K562 (cell line): ENCODE measurements around the gene TUT1. TPM values are rescaled to one million over a fixed set of nuclear protein-coding genes. Genes with fewer than 3 reads are reported as not detected.

ENCODE experiments used
- ATAC-seq: fragments of 200-7000 bp; cut with Tn5 transposase; 3 replicates; pipeline ENCODE4 v1.9.1; 2020; ENCODE audit warnings: moderate library complexity
- BruUV-seq: library from RNA; stranded (reverse); fragments of 400-500 nt; replicated peaks from 2 replicates; lab custom pipeline; 2021; lab: Mats Ljungman, UMichigan
- CTCF ChIA-PET: fragments of 300-600 bp; formaldehyde crosslinking; extraction: SDS; loops from one replicate; lab custom pipeline; 2021; ENCODE audit warnings: low intra/inter-chr PET ratio; lab: Yijun Ruan, JAX
- POLR2A ChIA-PET: fragments of 300-600, 350-650 bp; sonication (Branson Sonifier 250); formaldehyde crosslinking; extraction: SDS; loops from one replicate; lab custom pipeline; 2021; ENCODE audit warnings: antibody characterized with exemption, inconsistent platforms; lab: Yijun Ruan, JAX
- DNase-seq, 4 experiments: peaks; one replicate each; pipeline versions ENCODE4 v3.0.0 to v3.0.0-alpha.2; 2011 to 2018; ENCODE audit warnings: low spot score in 3 of 4, mixed read lengths in 3 of 4; ENCODE audit errors: extremely low read depth in 1 of 4
- FAIRE-seq: peaks from 2 replicates; lab custom pipeline; 2011; peaks lifted over from hg19 to GRCh38; lab: Jason Lieb, UNC
- H2AFZ ChIP-seq: 2 replicates; pipeline ENCODE4 v1.6.0; 2011; ENCODE audit warnings: low read depth, low read length, control low read depth, inconsistent platforms
- H3K27ac ChIP-seq: fragments of 200-600 bp; 3 replicates; pipeline ENCODE4 v1.8.0; 2011; ENCODE audit warnings: low read depth, mild to moderate bottlenecking, control low read depth, inconsistent platforms, low read length, moderate library complexity, mixed read lengths; ENCODE audit errors: extremely low read depth
- H3K27me3 ChIP-seq, 2 experiments: fragments of 300-600 bp in 1 of 2; 2 replicates in 1 of 2; 3 replicates in 1 of 2; pipeline versions ENCODE4 v1.6.0 to v1.8.0; 2011; ENCODE audit warnings: inconsistent platforms in 2 of 2, low read length in 2 of 2, mild to moderate bottlenecking in 1 of 2, mixed read lengths in 1 of 2, moderate library complexity in 1 of 2; ENCODE audit not compliant: control insufficient read depth in 2 of 2, insufficient read depth in 2 of 2
- H3K36me3 ChIP-seq: fragments of 300-600 bp; 3 replicates; pipeline ENCODE4 v1.8.0; 2011; ENCODE audit warnings: mild to moderate bottlenecking, low read length, inconsistent platforms; ENCODE audit not compliant: control insufficient read depth, insufficient read depth
- H3K4me1 ChIP-seq, 2 experiments: fragments of 200-600 bp in 1 of 2; replicated peaks in 1 of 2; 2 replicates in 1 of 2; 3 replicates in 1 of 2; pipeline versions ENCODE4 v1.5.1 to v1.8.0; 2011; ENCODE audit warnings: inconsistent platforms in 2 of 2, low read length in 2 of 2, mild to moderate bottlenecking in 1 of 2, mixed read lengths in 1 of 2, moderate library complexity in 1 of 2; ENCODE audit not compliant: control insufficient read depth in 2 of 2, insufficient read depth in 2 of 2
- H3K4me2 ChIP-seq: 2 replicates; pipeline ENCODE4 v1.6.1; 2011; ENCODE audit warnings: low read length, control low read depth, inconsistent platforms, mixed read lengths; ENCODE audit not compliant: insufficient read depth
- H3K4me3 ChIP-seq: fragments of 200-600 bp; sonication (generic), shearing (Covaris generic); 2 replicates; pipeline ENCODE4 v1.5.1; 2016; ENCODE audit warnings: control low read depth, inconsistent platforms
- H3K79me2 ChIP-seq: fragments of 200-600 bp; 3 replicates; pipeline ENCODE4 v1.8.0; 2011; ENCODE audit warnings: low read length, inconsistent platforms; ENCODE audit not compliant: control insufficient read depth, insufficient read depth
- H3K9ac ChIP-seq, 2 experiments: 2 replicates each; pipeline versions ENCODE4 v1.6.0 to v1.6.1; 2011; ENCODE audit warnings: low read depth in 2 of 2, low read length in 2 of 2, control low read depth in 1 of 2, inconsistent platforms in 1 of 2, mild to moderate bottlenecking in 1 of 2, mixed read lengths in 1 of 2; ENCODE audit not compliant: insufficient read depth in 1 of 2
- H3K9me1 ChIP-seq: one replicate; pipeline ENCODE4 v1.6.0; 2011; ENCODE audit warnings: inconsistent platforms, mild to moderate bottlenecking, low read length, moderate library complexity; ENCODE audit not compliant: control insufficient read depth, insufficient read depth
- H3K9me3 ChIP-seq: replicated peaks from 2 replicates; pipeline ENCODE4 v1.5.1; 2011; ENCODE audit warnings: low read depth, low read length, inconsistent platforms; ENCODE audit not compliant: control insufficient read depth, insufficient read depth
- H4K20me1 ChIP-seq: replicated peaks from 2 replicates; pipeline ENCODE4 v1.6.1; 2011; ENCODE audit warnings: low read length, inconsistent platforms, mixed read lengths; ENCODE audit not compliant: control insufficient read depth, insufficient read depth
- PHB ChIP-seq: fragments of 250-450 bp; sonication (Bioruptor Pico); IDR thresholded peaks from 2 replicates; pipeline ENCODE4 v1.5.0; 2021
- PURB ChIP-seq: sonication (generic); formaldehyde crosslinking; IDR thresholded peaks from 2 replicates; pipeline ENCODE4 v1.9.0; 2021; ENCODE audit warnings: low read depth, mild to moderate bottlenecking, missing genetic modification reagents
- RUNX1 ChIP-seq: sonication (generic); IDR thresholded peaks from 2 replicates; pipeline ENCODE4 v1.6.1; 2016; ENCODE audit warnings: antibody characterized with exemption, low read depth
- WGBS: fragments of 100-300 bp; shearing (Covaris generic); methylation state at CpG from one replicate; pipeline ENCODE4 v1.1.6; 2016; ENCODE audit warnings: low coverage, mixed read lengths; ENCODE audit not compliant: insufficient coverage; ENCODE audit errors: missing lambda C conversion rate; 5-methylcytosine and 5-hydroxymethylcytosine counted together
- in situ Hi-C: fragments of 300-500 bp; cut with MboI; formaldehyde crosslinking; loops from 4 replicates; pipeline ENCODE4 v1.15.0; 2018; ENCODE audit warnings: inconsistent platforms, mixed read lengths
- intact Hi-C: fragments of 100-400 bp; cut with micrococcal nuclease; formaldehyde crosslinking; loops from 2 replicates; pipeline ENCODE4 v1.14.2; 2022
- polyA plus RNA-seq, 8 experiments: library from polyadenylated mRNA; depleted of rRNA in 4 of 8; stranded (reverse) in 5 of 8; unstranded in 3 of 8; fragments of >200 nt; fragmentation: Nextera tagmentation in 2 of 8; fragmentation: Illumina TruSeq in 1 of 8; extraction: Ambion mirVana in 2 of 8; extraction: Trizol in 1 of 8; gene quantifications; 2 replicates each; pipeline versions ENCODE4 v1.2.1 to v1.2.3, GENCODE V29; 2011 to 2014; ENCODE audit warnings: inconsistent platforms in 1 of 8, missing spikeins in 1 of 8
- total RNA-seq, 7 experiments: library from RNA; depleted of rRNA in 6 of 7; stranded (reverse); fragments of >200 nt in 6 of 7; fragmentation: Illumina TruSeq in 2 of 7; extraction: Trizol in 2 of 7; gene quantifications; 2 replicates each; pipeline versions ENCODE4 v1.2.1 to v1.2.3, GENCODE V29; 2011 to 2021; ENCODE audit warnings: low replicate concordance in 1 of 7
- TF ChIP-seq, protein P1 (sequence below): sonication (generic); formaldehyde crosslinking; IDR thresholded peaks from 2 replicates; pipeline ENCODE4 v1.8.1; 2023; ENCODE audit warnings: mild to moderate bottlenecking, missing genetic modification reagents
- TF ChIP-seq, protein P2 (sequence below): fragments of 250-450 bp; sonication (Bioruptor Pico); IDR thresholded peaks from 2 replicates; pipeline ENCODE4 v1.5.0; 2021
- TF ChIP-seq, protein P3 (sequence below): fragments of 450-650 bp; IDR thresholded peaks from 2 replicates; pipeline ENCODE4 v1.6.1; 2016; ENCODE audit warnings: low read depth

Gene TUT1
- total and polyA plus RNA-seq, 9 of the 15 experiments (the other 6 are each of a cell fraction or from before 2014, with no cell fraction given), result 0.66 to 44.3 (median 15.7) TPM

DNA sequence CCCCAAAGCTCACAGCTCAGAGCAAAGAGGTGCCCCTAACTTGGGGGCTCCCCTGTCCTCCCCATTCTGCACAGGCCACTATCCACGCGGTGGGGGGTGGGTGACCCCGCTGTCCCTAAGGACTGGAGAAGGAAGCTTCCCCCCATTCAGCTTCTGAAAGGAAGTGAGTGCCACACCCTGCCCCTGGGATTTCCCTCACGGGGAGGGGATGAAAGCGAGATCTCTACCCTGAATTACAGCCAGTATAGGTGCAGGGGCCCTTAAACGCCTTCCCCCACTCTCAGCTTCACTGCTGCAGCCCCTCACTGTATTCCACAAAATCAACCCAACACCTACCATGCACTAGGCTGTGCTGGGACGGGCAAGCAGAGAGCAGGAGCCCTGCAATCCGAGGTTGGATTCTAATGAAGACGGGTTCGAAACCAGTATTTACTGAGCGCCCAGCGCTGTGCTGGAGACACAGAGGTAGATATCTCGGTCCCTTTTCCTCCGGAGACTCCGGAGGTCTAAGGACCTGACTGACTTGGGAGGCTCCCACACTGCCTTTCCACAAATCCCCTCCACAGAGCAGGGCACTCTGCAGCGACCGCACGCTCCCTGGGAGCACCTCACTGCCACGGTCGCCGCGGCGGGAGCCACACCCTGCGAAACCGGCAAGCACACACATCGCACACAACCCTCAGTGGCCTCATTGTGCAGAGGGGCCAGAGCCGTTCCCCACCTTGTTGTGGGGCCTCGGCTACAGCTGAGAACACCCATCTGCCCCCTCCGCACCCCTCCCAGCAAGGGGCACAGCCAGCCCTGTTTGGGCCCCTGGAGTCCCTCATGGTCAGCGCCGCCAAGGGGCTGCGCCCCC is 46.5 kb downstream of the TUT1 start (continued):
- TF ChIP-seq, protein P1, sequence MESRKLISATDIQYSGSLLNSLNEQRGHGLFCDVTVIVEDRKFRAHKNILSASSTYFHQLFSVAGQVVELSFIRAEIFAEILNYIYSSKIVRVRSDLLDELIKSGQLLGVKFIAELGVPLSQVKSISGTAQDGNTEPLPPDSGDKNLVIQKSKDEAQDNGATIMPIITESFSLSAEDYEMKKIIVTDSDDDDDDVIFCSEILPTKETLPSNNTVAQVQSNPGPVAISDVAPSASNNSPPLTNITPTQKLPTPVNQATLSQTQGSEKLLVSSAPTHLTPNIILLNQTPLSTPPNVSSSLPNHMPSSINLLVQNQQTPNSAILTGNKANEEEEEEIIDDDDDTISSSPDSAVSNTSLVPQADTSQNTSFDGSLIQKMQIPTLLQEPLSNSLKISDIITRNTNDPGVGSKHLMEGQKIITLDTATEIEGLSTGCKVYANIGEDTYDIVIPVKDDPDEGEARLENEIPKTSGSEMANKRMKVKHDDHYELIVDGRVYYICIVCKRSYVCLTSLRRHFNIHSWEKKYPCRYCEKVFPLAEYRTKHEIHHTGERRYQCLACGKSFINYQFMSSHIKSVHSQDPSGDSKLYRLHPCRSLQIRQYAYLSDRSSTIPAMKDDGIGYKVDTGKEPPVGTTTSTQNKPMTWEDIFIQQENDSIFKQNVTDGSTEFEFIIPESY (CRISPR knock-in tag), result no peak

DNA sequence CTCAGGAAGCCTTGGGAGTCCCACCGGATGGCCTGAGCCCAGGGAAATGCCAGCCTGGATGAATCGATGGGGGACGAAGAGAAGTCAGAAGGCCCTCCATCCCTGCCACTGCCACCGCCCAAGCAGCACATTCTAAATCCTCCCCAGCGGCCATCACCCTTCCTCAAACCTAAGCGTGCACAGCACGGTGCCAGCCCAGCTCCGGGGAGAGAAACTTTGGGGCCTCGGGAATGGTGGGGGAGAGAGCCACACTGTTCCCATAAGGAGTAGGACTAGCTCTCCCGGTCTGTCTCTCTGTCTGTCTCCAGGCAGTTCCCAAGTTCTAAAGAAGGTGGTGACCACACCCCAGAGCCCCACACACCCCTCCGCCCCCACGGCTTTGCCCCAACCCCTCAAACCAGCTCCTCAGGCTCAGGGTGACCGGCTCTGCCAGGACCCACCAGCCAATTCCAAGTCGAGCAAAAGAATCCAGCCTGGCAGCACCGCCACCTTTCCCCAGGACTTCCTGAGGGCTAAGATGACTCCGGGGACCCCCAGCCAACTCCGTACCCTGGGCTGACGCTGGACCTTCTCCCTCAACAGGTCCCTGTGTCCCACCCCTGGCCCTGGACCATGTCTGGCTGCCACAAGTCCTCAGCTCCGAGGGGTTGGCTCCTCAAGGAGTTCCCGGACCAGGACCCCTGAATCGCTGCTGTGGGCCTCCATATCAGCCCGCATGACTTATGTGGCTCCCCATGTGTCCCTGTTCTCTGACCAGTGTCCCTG is 47.5 kb downstream of the TUT1 start:
- Histone ChIP-seq H3K9ac (peak overlapping the region; percentile 66 to 95), H2AFZ (0 out of 2 replicates have a peak overlapping the region, but pooled peaks have one; percentile 84), H3K79me2 (peaks cover 73% of the 10 kb centered on the region), H4K20me1 (no peaks in the 10 kb centered on the region; the same call in 1 of the 2 replicates), H3K4me2 (peak overlapping the region; percentile 86), H3K36me3 (no peaks in the 10 kb centered on the region), H3K9me1 (peaks cover 6% of the 10 kb centered on the region), H3K4me1 (peaks cover 75 to 90% of the 10 kb centered on the region in 2 experiments), H3K4me3 (peak overlapping the region; percentile 67), H3K9me3 (no peaks in the 10 kb centered on the region), H3K27me3 (no peaks in the 10 kb centered on the region), H3K27ac (peak overlapping the region; percentile 66)
- no peak for DNase-seq
- POLR2A ChIA-PET, result interaction anchor here (0.5 to 3.0 kb wide), 13 partner anchors 8 to 151 kb away, joined by 3 to 17 read pairs (median 5); partner anchors contain the start of gene EEF1G
- 66% methylated on average over 22 of the region's 22 CpGs for WGBS
- in situ Hi-C loops (no loop called here), intact Hi-C loops (loop anchor here (2.0 kb wide), 2 partner anchors 35 to 43 kb away; no protein-coding TSS in a partner anchor)
- CTCF ChIA-PET, result interaction anchor here (0.7 to 2.4 kb wide), 3 partner anchors 16 to 149 kb away, joined by 3 to 8 read pairs (median 8); no protein-coding TSS in a partner anchor
- no peak for FAIRE-seq
- ATAC-seq, result no peak
- no TSS peak for BruUV-seq
- TF ChIP-seq RUNX1 (no peak), PURB (no peak), PHB (CRISPR knock-in tag) (no peak)
- TF ChIP-seq, protein P2, sequence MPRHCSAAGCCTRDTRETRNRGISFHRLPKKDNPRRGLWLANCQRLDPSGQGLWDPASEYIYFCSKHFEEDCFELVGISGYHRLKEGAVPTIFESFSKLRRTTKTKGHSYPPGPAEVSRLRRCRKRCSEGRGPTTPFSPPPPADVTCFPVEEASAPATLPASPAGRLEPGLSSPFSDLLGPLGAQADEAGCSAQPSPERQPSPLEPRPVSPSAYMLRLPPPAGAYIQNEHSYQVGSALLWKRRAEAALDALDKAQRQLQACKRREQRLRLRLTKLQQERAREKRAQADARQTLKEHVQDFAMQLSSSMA (CRISPR knock-in tag), result no peak
- TF ChIP-seq, protein P3, sequence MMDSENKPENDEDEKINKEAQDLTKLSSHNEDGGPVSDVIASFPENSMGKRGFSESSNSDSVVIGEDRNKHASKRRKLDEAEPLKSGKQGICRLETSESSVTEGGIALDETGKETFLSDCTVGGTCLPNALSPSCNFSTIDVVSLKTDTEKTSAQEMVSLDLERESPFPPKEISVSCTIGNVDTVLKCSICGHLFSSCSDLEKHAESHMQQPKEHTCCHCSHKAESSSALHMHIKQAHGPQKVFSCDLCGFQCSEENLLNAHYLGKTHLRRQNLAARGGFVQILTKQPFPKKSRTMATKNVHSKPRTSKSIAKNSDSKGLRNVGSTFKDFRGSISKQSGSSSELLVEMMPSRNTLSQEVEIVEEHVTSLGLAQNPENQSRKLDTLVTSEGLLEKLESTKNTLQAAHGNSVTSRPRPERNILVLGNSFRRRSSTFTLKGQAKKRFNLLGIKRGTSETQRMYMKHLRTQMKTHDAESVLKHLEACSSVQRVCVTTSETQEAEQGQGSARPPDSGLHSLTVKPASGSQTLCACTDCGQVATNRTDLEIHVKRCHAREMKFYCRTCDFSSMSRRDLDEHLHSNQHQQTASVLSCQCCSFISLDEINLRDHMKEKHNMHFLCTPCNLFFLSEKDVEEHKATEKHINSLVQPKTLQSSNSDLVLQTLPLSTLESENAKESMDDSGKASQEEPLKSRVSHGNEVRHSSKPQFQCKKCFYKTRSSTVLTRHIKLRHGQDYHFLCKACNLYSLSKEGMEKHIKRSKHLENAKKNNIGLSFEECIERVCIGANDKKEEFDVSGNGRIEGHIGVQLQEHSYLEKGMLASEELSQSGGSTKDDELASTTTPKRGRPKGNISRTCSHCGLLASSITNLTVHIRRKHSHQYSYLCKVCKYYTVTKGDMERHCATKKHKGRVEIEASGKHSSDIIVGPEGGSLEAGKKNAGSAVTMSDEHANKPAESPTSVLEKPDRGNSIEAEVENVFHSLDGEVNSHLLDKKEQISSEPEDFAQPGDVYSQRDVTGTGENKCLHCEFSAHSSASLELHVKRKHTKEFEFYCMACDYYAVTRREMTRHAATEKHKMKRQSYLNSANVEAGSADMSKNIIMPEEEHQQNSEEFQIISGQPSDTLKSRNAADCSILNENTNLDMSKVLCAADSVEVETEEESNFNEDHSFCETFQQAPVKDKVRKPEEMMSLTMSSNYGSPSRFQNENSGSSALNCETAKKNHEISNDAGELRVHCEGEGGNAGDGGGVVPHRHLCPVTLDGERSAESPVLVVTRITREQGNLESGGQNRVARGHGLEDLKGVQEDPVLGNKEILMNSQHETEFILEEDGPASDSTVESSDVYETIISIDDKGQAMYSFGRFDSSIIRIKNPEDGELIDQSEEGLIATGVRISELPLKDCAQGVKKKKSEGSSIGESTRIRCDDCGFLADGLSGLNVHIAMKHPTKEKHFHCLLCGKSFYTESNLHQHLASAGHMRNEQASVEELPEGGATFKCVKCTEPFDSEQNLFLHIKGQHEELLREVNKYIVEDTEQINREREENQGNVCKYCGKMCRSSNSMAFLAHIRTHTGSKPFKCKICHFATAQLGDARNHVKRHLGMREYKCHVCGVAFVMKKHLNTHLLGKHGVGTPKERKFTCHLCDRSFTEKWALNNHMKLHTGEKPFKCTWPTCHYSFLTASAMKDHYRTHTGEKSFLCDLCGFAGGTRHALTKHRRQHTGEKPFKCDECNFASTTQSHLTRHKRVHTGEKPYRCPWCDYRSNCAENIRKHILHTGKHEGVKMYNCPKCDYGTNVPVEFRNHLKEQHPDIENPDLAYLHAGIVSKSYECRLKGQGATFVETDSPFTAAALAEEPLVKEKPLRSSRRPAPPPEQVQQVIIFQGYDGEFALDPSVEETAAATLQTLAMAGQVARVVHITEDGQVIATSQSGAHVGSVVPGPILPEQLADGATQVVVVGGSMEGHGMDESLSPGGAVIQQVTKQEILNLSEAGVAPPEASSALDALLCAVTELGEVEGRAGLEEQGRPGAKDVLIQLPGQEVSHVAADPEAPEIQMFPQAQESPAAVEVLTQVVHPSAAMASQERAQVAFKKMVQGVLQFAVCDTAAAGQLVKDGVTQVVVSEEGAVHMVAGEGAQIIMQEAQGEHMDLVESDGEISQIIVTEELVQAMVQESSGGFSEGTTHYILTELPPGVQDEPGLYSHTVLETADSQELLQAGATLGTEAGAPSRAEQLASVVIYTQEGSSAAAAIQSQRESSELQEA, result no peak
